GM19397 (cell line): ENCODE measurements around the gene KRTAP2-4.
"Not testable (repeated sequence)": the region's sequence is repeated elsewhere in the genome, so short reads cannot be mapped to it uniquely, and the experiment has no call there.

Experiments used
- ATAC-seq: cut with Tn5 transposase; IDR thresholded peaks from one replicate; pipeline ENCODE4 v1.9.1; 2021; ENCODE audit warnings: mild to moderate bottlenecking, moderate library complexity; ENCODE audit not compliant: unreplicated experiment

KRTAP2-4 gene

GRCh38 chr17:41071606-41072360 lies 6.1 kb upstream of the KRTAP2-4 start:
- no peak for ATAC-seq

- no peak for ATAC-seq
These were observed 3.4 kb upstream of the KRTAP2-4 start for GRCh38 chr17:41069031-41069430.

- ATAC-seq = no peak
These were observed 1.6 kb upstream of the KRTAP2-4 start for GRCh38 chr17:41067281-41067680.

DNA sequence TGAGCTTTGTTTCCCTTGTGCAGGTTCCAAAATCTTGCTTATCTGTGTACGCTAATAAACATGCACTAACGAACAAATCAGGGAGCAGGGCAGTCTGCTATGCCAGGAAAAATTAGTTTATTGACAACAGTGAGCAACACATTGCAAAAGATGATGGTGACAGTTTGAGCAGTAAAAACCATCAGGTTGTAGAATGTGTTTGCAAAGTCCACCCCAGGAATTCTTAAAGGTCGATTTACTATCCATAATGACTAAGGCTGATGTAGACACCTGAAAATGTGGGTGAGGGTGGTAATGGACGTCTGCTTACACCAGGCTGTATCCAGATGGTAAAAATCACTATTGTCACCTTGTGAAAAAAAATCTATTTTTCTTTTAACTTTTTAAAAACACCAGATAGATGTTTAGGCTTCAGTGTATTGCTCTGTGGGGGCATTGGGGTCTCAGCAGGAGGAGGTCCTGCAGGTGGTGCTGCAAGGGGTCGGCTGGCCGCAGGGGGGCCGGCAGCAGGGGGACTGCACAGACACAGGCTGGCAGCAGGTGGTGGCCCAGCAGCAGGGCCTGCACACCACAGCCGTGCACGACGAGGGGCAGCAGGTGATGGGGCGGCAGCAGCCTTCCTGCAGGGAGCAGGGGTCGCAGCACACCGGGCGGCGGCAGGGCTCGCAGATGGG lies 526 bp downstream of the KRTAP2-4 start:
- not testable (repeated sequence) for ATAC-seq

- ATAC-seq = no peak
These were observed 1.4 kb downstream of the KRTAP2-4 start for GRCh38 chr17:41064301-41064700.

DNA sequence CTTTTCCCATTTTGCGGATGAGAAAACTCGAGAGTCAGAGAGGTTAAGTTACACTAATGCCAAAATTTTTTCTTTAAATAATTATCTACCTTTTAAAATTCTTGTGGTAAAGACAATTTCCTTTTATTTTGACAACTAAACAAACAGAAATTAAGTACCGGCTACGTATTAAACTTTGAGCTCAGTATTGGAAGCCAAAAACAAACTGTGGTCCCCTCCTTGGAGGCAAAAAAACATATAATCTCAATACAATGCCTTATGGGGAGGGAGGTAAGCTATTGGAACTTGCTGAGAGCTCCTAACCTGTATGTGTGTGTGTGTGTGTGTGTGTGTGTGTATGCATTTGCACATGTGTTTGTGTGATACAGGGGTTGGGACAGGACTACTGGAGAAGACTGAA lies 2.2 kb downstream of the KRTAP2-4 start:
- ATAC-seq = no peak

DNA sequence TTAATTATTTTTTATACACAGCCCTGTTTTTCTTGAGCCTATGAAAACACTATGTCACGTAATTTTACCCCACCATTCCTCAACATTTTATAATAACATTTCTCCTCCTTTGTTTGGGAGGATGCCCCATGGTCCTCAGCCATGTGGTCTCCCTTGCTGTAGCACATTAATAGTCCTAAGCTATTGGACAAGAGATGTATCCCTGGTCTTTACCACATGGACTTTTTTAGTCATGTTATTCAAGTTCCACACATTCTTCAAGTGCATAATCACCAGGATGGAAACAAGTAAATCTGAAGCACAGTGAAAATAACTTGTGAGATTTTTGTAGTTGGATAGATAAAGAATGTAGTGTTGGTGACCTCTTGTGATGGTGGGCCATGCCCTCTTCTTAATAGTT lies 3.7 kb downstream of the KRTAP2-4 start:
- ATAC-seq = no peak

DNA sequence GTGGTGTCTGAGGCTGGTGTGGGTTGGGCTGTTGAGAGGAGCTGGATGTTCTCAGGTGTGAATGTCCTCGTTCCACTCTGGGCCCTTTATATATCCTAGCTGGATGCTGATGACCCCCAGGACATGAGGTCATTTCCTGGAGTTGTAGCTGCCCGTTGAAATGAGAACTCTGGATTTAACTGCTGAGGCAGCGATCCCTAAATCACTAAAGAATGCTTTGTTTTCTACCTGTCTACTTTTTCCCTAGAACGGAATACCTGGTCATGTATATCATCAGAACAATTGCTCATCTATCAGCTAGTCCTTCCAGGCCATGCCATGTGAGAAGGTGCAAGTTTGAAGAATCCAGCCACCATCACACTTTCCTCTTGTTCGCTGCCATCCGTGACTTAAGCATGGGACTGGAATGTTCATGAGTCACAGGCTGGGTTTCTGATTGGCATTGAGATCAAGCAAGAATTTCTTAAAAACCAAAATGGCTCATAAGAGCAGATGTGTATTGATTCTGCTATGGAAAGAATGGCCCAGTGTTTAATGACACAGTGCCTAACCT lies 5.6 kb downstream of the KRTAP2-4 start, which contains the start of gene KRTAP2-3:
TSS of gene KRTAP2-3 (minus strand) at position 63 of the 553 bp plus-strand sequence. CDS start 64 bp downstream, outside the sequence.
- ATAC-seq = no peak

DNA sequence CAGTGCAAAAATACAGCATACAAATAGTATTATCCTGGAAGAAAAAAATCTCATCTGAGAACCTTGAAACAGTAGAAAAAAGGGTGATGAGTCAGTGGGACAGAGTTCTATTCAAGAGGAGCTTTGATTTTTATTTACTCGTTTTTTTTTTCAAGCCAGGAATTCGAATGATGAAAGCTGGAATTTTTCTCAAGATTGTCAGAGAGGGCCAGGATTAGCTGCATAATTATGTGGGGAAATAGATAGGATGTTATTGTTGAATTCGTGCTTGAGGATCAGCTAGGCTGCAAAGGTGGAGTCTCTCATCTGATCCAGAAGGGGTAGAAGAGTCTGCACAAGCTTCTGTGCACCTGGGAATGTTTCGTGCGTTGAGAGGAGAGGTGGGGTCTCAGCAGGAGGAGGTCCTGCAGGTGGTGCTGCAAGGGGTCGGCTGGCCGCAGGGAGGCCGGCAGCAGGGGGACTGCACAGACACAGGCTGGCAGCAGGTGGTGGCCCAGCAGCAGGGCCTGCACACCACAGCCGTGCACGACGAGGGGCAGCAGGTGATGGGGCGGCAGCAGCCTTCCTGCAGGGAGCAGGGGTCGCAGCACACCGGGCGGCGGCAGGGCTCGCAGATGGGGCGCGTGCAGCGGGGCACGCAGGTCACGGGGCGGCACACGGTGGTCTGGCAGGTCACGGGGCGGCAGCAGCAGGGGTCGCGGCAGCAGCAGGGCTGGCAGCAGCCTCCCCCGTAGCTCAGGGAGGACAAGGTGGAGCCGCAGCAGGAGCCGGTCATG lies 6.2 kb downstream of the KRTAP2-4 start:
- ATAC-seq = not testable (repeated sequence)

DNA sequence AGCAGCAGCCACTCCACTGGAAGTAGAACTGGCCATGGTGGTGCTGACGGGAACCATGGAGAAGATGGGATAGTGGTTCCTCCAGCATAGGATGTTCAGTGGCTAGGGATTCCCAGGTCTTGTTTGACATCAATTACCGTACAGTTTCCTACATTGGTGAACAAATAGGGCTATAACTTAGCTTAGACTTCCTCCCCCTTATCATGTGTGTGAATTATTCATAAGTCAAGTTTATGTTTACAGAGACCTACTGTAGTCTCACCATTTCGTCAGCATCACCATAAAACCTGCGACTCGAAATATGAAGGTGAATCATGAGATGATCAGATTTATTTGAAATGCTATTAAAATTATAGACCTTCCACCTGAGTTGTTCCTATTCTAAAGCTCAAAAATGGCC lies 6.9 kb downstream of the KRTAP2-4 start:
- no peak for ATAC-seq

DNA sequence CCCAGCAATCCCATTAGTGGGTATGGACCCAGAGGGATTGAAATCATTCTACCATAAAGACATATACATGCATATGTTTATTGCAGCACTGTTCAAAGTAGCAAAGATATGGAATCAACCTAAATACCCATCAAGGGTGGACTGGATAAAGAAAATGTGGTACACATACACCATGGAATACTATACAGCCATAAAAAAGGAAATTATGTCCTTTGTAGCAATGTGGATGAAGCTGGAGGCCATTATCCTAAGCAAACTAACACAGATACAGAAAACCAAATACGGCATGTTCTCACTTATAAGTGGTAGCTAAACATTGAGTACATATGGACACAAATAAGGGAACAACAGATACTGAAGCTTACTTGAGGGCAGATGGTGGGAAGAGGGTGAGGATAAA lies 8.1 kb downstream of the KRTAP2-4 start:
- ATAC-seq = no peak

DNA sequence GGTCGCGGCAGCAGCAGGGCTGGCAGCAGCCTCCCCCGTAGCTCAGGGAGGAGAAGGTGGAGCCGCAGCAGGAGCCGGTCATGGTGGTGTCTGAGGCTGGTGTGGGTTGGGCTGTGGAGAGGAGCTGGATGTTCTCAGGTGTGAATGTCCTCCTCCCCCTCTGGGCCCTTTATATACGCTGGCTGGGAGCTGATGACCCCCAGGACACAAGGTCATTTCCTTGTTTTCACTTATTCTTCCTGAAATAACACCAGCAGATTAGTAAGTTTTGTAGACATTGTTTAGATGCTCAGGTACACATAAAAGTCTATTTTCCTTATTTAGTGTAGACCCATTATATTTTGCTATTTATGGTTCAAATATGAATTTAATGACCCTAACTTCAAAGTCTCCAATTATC lies 10.5 kb downstream of the KRTAP2-4 start, which contains the start of gene KRTAP2-2:
TSS of gene KRTAP2-2 (minus strand) at position 101 of the 400 bp plus-strand sequence. CDS start at position 82, 19 bp downstream.
- not testable (repeated sequence) for ATAC-seq

DNA sequence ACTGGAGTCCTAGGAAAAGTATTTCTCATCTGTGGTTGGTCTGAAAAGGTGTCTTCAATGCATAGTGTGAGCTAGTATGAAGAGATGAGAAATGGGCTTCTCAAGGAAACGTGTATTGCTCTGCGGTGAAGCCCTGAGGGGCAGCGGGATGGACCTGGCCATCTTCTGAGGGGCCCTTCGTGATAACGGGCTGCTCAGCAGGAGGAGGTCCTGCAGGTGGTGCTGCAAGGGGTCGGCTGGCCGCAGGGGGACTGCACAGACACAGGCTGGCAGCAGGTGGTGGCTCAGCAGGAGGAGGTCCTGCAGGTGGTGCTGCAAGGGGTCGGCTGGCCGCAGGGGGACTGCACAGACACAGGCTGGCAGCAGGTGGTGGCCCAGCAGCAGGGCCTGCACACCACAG lies 11.1 kb downstream of the KRTAP2-4 start:
- ATAC-seq = not testable (repeated sequence)

DNA sequence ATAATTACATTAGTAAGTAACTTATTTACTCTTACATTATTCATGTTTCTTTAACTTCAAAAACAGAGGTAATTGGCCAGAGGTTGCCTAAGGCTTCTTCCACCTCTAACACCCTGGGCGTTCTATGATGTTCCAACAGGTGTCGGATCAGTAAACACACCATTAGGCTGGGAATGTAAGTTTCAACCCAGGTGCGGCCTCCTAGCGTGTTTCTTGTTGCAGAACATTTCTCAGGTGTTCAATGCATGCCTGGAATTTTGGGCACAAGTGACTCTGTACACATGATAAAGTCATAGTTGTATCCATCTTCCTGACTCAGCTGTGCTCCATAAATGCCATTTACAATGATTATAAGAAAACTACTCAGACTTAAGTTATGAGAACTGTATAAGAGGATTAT lies 11.7 kb downstream of the KRTAP2-4 start:
- no peak for ATAC-seq

- no peak for ATAC-seq
These were observed 13.1 kb downstream of the KRTAP2-4 start for GRCh38 chr17:41052566-41052965.

DNA sequence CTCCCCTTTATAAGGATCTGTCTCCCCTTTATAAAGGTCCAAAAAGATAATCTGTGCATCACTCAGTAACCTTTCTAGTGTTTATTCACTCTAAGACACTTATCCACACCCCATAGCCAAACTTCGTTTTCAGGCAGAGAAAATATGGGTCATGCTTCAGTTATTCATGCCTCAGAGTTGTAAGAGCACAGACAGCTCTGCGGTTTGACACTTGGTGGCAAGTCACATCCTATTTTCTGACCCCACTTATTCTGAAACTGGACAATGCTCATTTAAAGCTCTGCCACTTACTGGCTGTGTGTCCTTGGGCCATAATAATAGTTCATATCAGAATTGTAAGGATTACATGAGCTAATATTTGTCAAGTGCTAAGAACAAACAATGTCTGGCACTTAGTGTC lies 16.6 kb downstream of the KRTAP2-4 start:
- ATAC-seq = no peak

- no peak for ATAC-seq
These were observed 17.2 kb downstream of the KRTAP2-4 start for GRCh38 chr17:41048441-41048840.

GRCh38 chr17:41046735-41047465 lies 18.8 kb downstream of the KRTAP2-4 start, which contains the start of gene KRTAP2-1:
KRTAP2-1 (minus strand) TSS chr17:41047316; CDS start chr17:41047267, 49 bp downstream.
- not testable (repeated sequence) for ATAC-seq

- ATAC-seq = no peak
These were observed 22.7 kb downstream of the KRTAP2-4 start for GRCh38 chr17:41042953-41043352.
